GM21737 (cell line): Measurements from ENCODE around the gene NELFA.

ENCODE experiments used
- ATAC-seq: cut with Tn5 transposase; IDR thresholded peaks from one replicate; pipeline ENCODE4 v1.9.1; 2021; ENCODE audit warnings: mild to moderate bottlenecking, moderate library complexity; ENCODE audit not compliant: unreplicated experiment

The NELFA gene

DNA sequence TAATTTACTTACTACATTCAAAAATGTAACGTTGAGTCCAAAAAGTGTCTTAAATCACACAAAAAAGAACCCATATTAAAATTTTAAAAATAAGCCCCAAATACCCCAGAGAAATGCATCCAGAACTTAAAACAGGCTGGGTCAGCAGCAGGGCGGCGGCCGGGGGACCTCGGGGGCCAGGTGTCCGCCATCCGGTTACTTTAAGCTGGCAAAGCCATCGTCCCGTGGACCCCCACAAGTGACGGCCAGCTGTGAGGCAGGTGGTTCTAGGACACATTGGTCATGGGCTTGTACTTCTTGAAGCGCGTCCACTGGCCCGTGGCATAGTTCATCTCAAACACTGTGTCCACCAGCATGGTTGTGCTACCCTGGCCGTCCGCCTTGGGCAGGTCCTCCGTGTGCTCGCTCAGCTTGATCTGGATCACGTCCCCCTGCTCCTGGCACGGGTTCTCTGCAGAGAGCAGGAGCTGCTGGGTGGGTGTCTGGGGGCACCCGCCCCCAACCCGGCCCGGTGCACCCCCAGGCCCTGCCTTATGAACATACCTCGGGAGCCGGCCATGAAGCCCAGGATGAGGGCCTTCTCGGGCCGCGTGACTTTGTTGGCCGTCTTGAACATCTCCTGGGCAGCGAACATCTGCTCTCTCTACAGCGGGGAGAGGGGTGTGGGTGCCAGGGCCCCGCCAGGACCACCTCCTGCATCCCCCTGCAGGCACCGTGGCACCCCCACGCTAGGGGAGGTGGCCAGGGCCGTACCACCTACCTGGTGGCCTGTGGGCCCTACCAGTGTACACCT lies 25.5 kb downstream of the NELFA start:
- ATAC-seq: no peak

DNA sequence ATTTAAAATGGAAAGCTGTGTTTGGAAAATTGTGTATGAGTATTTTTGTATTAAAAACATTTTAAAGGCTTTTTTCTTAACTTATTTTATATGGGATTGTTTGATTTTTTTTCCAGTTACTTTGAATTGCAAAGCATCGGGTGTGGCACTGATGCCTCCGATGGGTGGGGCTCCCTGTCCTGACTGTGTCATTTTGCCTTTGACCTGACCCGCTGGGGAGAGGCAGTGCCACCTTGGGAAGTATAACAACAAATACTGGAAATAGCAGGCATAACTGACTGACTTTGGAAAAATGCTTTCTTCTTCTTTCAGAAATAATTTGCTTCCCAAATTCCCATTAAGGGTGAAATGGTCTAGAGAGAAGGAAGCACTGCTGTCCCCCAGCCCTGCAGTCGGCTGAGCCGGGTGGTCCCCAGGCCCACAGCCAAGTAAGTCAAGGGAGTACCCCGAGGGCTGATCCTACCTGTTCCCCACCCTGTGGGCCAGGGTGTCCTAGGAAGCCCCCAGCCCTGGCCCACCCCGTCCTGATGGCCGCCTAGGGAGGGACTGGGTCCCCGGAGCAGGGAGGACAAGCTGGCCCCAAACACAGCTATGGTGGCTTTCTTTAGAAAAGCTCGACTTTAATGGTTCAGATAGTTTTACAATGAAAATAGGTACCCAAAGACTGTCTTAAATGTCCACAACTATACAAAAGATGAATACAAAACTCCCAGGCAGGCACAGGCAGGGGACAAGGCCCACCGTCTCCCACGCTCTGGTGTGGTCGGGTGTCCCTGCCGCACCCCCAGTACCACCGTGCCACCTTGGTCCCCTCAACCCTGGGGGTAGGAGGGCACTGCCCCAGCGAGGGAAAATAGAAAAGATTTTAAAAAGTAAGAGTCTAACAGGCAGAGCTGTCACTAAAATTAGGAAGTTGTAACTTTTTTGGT lies 26.4 kb downstream of the NELFA start:
- no peak for ATAC-seq

DNA sequence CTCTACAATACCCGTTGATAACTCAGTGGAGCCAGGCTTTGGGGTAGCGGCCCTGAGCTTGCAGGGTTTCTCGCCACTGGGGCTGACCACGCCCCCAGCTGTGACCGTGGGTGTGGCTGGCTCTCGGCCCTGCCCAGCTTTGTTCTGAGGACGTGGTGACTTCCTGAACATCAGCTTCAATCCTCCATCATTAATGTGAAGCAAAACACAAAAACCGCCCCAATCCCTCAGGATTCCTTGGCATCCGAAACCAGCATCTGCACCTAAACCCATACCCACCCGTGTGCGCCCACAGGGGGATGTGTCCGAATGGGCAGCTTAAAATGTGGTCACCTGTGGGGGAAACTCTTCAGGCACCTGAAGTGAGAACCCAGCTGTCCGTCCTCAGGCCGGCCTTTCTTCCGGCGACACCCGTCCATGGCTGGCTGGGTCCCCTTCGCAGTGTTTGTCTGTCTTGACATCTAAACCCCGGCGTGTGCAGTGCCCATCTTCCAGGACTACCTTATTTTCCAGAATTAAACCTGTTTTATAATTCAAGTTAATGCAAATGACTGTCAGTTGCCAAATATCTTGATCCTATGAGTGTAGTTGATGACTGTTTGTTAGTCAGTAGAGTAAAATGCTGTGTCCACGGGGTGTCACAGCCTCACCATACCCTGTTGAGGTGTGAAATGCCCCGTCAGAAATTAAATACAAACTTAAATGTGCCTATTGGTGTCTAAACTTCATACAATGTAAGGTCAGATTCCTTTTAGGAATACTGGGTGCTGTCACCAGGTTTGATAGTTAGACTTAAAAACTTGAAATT lies 27.3 kb downstream of the NELFA start:
- ATAC-seq: no peak

DNA sequence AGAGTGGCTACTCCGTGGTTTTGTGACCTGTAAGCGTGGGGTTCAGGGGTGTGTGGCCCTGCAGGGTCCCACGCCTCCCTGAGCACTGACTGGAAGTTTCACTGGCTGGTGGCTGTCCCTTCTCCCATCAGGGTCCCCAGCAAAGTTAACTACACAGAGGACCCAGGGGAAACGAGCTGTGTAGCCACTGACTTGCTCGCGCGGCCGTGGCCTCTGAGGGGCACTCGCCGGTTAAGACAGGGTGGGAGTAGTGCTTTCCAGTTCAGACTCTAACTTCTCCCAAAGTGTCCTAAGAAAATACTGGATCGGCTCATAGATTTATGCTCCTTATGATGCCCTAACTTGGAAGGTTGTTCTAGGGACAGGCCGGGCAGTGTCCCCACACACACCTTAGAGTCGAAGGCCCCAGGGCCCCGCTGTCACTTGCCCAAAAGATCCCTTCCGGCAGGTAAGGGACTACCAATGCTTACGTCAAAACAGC lies 28.2 kb downstream of the NELFA start:
- no peak for ATAC-seq

DNA sequence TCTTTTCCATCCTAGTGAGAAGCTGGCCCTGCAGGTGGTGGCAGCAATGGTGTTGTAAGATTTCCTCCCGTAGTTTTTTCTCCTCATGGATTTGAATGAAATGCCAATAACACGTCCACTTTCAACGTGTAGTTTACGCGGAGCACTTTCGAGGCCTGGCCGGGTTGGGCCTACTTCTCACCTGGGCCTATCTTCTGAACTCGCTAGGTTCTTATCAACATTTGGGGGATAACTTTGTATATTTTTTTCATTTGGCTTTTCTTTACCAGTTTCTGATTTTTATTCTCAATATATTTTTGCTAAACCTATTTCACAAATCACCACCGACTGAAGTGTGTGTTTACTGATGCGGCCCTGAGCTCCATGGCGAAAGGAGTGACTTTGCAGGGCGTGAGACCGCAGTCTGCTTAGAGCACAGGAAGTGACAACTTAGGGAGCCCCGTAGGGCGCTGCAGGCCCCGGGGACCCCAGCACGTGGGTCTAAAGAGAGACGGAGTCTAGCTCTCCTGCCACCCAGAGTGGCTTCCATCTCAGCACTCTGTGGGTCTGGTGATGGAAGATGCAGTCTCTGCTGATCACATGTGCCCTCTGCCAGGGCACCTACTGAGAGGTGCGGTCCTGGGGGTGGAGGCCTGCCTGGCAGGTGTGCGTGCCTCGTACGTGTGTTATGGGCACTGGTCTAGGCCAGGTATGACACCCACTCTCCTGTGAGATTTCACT lies 29.1 kb downstream of the NELFA start:
- ATAC-seq: no peak

DNA sequence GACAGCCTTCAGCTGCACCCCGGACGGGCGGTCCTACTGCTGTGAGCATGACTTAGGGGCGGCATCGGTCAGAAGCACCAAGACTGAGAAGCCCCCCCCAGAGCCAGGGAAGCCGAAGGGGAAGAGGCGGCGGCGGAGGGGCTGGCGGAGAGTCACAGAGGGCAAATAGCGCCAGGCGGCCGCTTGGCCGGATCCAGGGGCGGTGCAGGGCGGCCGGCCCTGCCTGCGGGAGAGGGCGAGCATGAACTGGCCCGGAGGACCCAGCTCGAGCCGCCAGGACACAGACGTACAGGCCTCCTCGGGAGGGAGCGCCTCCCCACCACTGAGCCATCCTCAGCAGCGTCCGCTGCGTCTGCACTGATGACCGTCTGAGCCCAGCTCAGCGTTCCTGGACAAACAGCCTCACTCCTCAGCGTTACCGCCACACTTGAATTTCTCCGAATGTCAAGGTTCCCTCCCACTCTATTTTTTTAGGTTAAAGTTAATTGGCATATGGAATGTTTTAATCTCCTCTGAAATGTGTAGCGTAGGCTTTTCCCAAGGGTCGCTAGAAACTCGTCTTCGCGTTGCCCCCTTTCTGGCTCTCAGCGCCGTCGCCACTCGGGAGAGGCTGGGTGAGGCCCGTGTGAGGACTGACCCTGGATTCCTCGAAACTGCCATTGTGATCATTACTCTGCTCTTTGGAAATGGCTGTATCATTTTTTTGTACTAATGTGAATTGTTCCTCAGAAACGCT lies 29.9 kb downstream of the NELFA start:
- no peak for ATAC-seq

DNA sequence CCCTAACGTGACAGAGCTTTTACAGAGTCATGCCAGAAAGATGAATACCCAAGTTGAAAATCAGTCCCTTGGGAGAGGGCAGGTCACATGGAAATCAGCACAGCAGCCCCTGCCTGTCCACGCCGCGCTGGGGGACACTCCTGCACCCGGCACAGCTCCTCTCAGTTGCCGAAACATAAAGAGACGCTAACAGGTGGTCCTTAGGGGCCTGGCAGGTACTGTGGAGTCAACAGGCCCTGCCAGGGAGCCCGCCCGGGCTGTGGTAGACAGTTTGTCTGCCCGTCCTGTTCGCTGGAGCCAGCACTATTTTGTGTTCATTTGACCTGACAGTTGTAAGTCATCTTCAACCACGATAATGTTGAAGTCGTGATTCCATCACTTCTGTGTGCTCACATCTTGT lies 30.5 kb downstream of the NELFA start:
- no peak for ATAC-seq

DNA sequence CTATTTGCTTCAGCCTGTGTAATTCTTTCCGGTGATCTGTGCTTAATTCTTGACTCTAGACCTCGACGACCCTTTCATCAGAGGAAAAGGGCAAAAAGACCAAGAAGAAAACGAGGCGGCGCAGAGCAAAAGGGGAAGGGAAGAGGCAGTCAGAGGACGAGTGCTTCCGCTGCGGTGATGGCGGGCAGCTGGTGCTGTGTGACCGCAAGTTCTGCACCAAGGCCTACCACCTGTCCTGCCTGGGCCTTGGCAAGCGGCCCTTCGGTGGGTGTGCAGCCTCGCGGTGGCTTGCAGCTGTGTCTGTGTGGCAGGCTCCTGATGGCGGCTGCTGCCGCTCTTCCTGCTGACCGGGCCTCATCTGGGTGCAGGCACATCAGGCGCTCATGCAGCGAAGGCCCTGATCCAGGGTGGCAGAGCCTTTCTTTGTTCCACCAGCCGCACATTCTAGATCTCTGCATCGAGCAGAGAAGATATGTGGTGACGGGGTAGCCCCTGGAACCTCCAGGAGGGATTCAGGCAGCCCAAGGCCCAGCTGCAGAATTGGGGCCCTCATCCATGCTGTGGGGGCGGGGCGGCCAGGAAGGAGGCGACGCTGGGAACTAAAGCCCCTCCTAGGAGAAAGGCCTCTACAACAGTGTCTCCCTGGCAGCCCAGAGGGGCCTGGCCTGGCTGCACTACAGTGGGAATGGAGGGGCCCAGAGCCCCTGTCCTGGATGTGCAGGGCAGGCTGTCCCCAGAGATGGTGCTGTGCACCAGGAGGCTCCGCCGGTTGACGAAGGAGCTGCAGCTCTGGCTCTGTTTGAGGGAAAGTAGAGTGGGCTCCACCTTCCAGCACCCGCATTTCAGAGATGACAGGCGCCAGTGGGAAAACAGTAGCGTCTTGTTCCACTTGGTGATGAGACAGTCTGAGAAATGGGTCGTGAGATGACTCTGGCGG lies 32.1 kb downstream of the NELFA start:
- no peak for ATAC-seq

DNA sequence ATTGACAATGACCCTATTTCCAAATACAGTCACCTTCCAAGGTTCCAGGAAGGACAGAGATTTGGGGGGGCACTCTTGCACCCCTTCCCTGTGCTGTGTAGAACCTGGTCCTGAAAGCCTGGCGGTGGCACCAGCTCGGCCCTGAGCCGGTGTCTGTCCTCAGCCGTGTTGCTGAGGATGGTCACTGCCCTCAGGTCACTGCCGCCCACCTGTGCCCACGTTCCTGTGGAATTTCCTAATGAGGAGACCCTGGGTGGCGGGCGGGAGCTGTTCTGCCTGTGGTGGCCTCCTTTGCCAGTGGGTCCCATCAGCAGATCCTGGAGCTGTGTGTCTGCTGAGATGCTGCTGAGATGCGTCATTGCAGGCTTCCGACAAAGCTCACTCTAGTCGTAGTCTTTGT lies 32.9 kb downstream of the NELFA start:
- no peak for ATAC-seq

DNA sequence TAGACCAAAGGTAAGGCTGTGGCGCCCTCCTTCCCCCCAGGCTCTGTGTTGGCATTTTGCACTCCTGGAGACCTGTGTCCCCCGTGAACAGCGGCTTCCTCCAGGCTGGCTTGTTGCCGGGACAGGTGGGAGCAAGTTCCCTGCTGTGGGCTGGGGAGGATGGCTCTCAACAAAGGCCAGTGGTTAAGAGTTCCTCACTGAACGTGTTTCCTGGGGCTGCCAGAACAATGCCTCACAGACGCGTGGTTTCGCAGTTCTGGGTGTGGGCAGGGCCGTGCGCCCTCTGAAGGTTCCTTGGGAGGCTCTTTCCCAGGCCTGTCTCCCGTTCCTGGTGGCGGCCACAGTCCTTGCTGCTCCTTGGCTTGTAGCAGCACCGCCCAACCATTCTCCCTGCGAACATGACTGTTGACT lies 33.4 kb downstream of the NELFA start:
- no peak for ATAC-seq

DNA sequence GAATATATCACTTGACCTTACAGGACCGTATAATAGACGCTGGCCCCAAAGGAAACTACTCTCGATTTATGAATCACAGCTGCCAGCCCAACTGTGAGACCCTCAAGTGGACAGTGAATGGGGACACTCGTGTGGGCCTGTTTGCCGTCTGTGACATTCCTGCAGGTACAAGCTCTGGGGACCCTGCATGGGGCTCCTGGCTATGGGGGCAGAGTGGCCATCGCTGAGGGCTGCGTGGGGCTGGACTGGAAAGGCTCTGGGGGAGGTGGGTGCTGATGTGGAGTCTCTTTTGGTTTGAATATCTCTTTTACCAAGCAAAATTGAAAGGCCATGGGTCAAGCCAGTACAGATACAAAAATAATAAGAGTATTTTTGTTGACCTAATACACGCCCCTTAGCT lies 33.9 kb downstream of the NELFA start:
- ATAC-seq: no peak

DNA sequence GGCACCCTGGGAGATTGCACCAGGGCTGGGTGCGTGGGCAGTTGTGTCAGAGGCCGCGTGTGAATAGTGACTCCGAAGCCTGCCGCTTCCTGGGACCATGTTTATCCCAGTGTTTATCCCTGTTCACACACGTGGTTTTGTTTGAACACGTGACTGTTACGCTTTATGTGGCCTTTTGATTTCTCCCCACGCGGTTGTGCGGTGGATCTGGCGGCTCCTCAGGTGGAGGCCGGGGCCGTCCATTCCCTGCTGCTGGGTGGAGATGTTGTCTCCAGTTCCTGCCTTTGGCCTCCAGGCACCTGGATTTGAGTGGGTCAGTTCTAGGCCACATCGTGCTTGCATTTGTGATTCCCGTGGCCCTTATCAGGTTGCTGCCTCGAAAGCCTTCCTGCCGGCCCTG lies 35.1 kb downstream of the NELFA start:
- ATAC-seq: no peak

DNA sequence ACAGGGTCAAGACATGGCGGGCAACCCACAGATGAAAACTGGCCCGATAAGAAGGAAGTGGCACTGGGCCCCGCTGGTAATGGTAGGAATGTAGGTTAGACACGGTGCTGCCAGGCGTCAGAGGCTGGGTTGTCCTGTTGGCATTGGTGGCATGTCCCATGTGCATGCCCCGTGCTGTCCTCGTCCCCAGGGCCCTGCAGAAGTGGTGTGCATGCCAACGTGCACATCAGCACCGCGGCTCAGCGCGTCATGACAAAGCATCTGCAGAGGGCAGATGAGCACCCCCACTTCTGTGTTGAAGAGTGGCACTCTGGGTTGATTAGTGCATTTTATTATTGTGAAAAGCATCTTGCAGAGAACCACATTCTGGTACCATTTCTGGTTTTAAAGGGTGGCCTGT lies 35.6 kb downstream of the NELFA start:
- ATAC-seq: no peak

DNA sequence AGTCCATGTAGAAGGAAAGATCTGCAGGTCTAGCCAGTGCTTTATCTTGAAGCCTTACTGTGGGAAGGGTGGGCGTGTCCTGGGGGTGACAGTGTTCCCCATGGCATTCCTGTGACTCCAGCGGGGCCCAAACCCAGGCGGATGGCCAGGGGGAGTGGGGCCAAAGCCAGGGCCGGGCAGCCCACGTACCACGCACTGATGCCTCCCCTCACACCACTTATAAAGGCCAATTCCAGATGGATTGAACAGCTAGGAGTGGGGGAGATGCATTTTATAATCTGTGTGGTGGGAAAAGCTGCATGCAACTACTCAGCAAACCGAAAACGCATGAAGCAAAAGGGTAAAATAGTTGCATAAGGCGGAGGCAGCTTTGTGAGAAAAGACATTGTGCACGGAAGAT lies 36.4 kb downstream of the NELFA start:
- no peak for ATAC-seq

DNA sequence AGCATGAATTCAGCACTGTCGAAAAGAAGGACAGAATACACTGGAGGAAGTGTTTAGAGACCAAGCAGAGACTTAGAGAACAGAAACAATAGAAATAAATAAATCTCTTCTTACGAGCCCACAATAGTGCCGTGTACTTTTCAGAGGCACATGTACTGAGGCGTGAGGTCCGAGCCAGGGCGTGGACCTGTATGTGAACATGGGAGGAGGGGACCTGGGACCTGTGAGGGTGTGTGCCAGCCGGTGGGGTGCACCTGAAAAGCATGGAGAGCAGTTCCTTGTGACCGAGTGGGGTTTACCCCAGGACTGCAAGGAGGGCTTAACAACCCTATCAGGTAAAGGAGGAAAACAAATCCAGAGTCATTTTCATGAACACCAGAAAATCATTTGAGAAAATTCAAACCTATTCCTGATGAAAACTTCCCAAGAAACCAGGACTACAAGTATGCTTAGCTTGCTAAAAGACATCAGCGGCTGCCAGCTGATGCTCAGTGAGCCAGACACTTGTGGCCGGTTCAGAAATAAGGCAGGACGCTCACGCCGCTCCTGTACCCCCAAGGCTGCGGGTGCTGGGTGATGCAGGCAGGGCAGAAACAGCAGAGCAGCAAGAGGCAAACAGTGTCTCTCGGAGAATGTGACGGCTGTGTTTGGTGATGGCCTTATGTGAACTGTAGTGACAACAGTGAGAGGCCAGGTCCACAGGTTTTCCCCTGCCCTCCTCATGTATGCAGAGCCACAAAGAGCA lies 37.1 kb downstream of the NELFA start:
- ATAC-seq: no peak

DNA sequence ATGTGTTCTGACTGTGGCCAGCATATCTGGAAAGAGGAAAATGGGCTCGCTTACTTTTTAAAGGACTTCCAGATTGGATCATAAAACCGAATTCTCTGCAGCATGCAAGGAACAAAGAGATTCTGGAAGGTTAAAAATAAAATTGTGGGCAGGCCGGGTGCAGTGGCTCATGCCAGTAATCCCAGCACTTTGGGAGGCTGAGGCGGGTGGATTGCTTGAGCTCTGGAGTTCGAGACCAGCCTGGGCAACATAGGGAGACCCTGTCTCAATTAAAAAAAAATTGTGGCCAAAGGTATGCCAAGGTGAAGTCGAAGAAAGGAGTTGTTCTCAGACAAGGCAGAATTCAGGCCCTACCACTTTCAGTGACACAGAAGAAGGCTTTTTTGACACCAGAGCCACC lies 37.8 kb downstream of the NELFA start:
- ATAC-seq: no peak

DNA sequence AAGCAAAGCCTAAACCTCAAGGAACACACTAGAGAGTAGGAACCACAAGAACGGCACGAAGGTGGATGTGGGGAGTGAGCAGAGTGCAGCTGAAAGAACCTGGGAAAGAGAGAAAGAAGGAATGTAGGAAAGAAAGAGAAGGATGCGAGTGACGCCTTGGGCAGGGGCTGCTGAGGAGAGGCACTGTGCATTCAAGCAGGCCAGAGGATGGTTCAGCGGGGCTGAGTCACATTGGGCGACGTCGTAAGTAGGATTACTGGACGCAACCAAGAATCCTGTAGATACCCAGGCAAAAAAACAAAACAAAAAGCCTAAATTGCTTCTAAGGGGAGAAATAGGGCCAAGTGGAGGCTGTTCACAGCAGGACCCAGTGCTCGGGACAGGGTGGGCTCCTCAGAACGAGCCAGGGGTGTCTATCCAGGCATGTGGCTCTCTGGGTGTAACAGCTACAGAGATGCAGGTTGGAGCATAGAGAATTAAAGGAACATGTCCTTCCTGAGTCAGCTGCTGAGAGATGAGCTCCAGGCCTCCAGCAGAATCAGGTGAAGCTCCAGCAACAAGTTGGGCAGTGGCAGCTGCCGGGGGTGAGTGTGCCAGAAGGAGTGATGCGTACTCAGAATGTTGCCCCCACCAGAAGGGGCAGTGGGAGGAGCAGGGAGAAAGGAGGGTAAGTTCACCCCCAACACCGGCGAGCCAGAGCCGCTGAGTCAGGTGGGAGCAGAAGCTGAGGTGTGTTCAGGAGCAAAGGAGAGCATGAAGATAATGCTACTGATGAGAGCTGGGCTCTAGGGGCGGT lies 38.6 kb downstream of the NELFA start:
- ATAC-seq: no peak
